Right kidney (tissue), 1 donor: ENCODE results near the gene RHBDL1.

Experiments
- DNase-seq: peaks from one replicate; pipeline ENCODE4 v3.0.0-alpha.2; 2016

Gene RHBDL1

DNA sequence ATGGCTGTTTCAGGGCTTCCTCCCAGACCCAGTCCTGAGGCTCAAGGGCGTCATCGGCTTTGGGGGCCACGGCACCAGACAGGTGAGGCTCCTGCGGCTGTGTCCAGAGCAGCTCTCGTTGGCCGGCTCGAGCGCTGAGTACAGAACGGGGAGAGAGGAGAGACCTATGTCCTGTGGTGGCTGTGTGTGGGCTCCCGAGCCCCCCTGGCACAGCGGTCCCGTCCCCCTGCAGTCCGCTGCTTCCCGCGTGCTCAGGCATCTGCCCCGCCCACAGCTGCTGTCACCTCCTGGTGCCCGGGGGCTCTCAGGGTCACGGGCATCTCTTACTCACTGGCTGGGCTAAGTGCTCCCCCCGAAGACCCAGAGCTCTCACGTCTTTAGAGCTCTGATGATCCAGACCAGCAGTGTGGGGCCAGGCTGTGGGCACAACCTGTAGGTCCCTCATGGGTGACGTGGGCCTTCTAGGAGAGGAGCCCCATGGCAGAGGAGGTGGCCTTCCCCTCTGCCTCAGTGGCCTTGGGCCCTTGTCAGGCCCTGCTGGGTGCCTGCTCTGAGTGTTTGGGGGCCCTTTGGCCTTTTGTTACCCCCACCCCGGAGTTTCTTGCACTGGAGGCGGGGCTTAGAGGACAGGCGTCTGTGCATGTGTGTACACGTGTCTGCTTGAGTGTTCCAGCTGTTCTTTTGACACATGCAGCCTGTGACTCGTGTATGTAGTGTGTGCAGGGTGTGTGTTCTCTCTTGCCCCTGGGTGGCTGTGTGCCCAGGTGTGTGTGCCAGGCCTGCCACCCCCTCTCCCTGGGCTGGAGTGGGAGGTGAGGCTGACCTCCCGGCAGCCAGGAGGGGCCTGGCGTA, 22.8 kb upstream of the RHBDL1 start:
- no peak for DNase-seq

GRCh38 chr16:654034-654433, 21.4 kb upstream of the RHBDL1 start:
- DNase-seq: no peak

- no peak for DNase-seq
Observed at GRCh38 chr16:657487-657886, 18.0 kb upstream of the RHBDL1 start.

- DNase-seq: no peak
Observed at GRCh38 chr16:658679-659571, 16.5 kb upstream of the RHBDL1 start.

DNA sequence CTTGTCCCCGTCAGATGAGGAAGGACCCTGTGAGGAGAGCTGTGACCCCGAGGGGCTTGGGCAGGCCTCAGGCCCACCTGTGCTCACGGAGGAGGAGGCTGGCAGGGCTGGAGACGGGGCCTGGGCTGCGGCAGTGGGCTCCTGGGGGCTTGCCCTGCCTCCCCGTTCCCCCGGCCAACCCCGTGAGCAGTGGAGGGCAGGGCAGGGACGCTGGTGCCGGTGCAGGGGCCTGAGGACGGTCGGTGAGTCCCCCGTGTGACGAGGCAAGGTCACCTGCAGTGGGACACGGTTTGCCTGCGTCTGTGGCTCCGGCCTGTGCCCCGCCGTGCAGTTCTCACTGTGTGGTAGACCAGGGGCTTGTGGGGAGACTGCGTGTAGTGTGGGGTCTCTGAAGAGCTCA, 15.9 kb upstream of the RHBDL1 start:
- no peak for DNase-seq

GRCh38 chr16:660132-660458, 15.4 kb upstream of the RHBDL1 start:
- no peak for DNase-seq

GRCh38 chr16:660459-661183, 14.8 kb upstream of the RHBDL1 start:
- DNase-seq: peak; percentile 61

DNA sequence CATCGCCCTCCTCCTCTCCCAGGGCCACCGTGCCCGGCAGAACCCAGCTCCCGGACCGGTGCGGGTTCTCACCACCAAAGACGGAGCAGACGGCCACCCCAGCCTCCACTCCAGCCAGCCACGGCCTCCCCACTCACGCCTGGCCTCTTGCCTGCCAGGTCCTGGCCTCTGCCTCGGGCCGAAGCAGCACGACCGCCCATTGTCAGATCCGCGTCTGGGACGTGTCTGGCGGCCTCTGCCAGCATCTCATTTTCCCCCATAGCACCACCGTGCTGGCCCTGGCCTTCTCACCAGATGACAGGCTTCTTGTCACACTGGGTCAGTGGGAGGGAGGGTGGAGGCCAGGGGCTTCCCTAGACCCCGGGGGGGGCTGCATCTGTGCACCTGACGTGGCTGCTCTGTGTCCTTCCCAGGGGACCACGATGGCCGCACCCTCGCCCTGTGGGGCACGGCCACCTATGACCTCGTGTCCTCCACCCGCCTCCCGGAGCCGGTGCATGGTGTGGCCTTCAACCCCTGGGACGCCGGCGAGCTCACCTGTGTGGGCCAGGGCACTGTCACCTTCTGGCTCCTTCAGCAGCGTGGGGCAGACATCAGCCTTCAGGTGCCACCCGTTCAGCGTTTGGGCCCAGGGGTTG, 14.2 kb upstream of the RHBDL1 start:
- peak; percentile 50 for DNase-seq

GRCh38 chr16:662095-662494, 13.4 kb upstream of the RHBDL1 start:
- DNase-seq: no peak

- no peak for DNase-seq
Observed at GRCh38 chr16:662597-662996, 12.9 kb upstream of the RHBDL1 start.

GRCh38 chr16:666572-666971, 8.9 kb upstream of the RHBDL1 start:
- no peak for DNase-seq

DNA sequence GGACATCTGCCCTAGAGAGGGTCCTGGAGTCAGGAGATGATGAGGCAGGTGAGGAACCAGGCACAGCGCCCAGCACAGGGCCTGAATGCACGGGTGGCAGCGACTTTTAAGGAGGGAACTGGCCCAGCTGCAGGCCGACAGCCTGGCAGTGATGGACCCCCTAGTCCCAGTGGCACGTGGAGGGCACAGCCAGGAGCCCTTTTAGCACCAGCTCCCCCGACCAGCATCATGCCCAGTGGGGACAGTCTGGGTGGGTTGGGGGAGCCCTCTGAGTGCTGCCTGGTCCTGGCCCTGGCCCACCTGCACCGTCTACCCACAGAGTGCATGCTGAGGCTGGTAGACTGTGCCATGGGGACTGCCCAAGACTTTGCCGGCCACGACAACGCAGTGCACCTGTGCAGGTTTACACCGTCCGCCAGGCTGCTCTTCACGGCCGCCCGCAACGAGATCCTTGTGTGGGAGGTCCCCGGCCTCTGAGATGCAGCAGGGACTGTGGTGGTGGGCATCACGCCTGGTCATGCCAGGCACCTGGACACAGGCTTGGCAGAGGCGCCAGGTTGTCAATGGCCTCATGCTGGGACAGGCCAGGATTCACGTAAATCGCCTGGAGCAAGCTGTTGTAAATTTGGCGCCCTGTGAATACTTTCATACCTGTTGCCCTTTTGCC, 8.2 kb upstream of the RHBDL1 start:
- no peak for DNase-seq

DNA sequence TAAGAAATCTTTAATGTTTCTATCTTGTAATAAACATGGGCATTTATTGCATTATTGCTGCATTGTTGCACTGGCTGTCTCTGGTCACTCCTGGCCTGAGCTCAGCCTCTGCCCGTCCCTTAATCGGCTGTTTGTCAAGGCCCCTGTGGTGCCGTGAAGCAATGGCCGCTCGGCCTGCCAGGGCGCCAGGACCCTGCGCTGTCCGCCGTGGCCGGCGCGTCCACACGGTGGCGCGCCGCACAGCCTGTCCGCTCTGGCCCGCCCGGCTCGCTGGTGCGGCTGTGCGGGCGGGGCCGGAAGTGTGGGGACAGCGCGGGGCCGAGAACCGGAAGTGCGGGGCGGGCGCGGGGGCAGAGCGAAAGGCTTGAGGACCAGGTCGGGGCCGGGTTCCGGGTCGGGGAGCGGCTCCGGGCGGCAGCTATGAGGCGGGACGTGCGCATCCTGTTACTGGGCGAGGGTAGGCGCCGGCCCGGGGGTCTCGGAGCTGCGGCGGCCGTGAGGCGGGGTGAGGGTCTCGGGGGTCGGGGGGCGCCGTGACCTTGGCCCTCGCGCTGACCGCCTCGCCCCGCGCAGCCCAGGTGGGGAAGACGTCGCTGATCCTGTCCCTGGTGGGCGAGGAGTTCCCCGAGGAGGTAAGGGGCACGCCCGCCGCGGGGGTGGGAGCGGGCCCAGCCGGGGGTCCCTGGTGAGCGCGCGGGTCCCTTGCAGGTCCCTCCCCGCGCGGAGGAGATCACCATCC, 7.5 kb upstream of the RHBDL1 start, which contains the start of gene RHOT2:
Gene RHOT2 (plus strand): TSS at position 353 of the 739 bp plus-strand sequence. CDS start 68 bp downstream, at position 421.
- DNase-seq: peak; percentile 74

DNA sequence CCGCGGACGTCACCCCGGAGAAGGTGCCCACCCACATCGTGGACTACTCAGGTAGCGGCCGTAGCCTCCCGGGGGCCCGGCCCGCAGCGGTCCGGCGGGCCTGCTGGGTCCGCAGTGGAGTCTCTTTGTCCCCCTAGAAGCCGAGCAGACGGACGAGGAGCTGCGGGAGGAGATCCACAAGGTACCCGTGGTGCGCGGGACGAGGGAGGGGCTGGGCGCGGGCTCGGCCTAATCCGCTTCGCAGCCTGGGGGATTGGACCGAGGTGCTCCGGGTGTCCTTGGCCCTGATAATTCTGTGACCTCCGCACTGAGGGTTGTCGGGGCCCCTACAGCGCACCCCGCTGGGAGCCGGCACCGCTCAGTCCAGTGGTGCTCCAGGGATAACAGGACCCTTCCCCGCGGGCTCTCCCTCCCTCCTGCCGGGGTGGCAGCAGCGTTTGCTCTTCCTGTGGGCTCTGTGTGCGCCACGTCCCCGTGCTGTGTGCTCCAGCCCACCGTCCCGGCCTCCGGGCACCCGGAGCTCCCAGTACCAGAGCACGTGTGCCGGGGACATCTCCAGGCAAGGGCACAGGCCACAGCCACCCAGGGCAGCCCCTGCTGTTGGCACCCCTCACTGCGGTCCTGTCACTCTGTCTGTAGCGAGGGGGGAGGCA, 6.8 kb upstream of the RHBDL1 start:
- no peak for DNase-seq

- no peak for DNase-seq
Observed at GRCh38 chr16:669666-670065, 5.8 kb upstream of the RHBDL1 start.

GRCh38 chr16:670485-671352, 4.8 kb upstream of the RHBDL1 start:
- DNase-seq: no peak

DNA sequence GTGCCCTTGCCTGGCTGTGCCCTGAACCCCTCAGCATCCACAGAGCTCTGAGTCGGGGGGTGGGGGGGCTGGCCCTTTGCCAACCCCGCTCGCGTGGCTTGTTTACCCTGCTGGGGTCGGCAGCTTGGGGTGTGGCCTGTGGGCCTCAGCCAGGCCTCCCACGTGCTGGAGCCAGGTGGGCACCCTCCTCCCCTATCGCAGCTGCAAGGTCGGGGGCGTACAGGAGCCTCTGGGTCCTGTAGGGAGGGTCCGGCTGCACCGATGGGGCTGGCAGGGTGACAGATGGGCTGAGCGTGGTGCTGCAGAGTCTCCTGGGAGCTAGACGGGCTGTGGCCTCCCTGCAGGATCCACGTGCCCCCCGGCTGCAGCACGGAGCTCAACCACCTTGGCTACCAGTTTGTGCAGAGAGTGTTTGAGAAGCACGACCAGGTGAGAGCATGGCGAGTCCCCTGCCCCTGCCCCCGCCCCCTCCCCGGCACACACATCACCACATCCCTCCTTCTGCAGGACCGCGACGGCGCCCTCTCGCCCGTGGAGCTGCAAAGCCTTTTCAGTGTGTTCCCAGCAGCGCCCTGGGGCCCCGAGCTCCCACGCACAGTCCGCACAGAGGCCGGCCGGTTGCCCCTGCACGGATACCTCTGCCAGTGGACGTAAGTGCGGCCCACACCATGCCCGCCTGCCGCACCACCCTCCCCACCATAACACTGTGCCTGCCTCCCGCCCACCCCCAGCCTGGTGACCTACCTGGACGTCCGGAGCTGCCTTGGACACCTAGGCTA, 3.9 kb upstream of the RHBDL1 start:
- DNase-seq: no peak

- no peak for DNase-seq
Observed at GRCh38 chr16:672371-672770, 3.1 kb upstream of the RHBDL1 start.

- DNase-seq: no peak
Observed at GRCh38 chr16:672851-673250, 2.6 kb upstream of the RHBDL1 start.
